Left hindlimb (tissue), 1 donor: ENCODE measurements around the gene C1orf52.
"Not testable (repeated sequence)": the region's sequence is repeated elsewhere in the genome, so short reads cannot be mapped to it uniquely, and the experiment has no call there.

Experiments
- DNase-seq: peaks from one replicate; pipeline ENCODE4 v3.0.0-alpha.2; 2018

Gene C1orf52

GRCh38 chr1:85277802-85278201, 18.3 kb upstream of the C1orf52 start:
- no peak for DNase-seq

GRCh38 chr1:85276978-85277639, 17.6 kb upstream of the C1orf52 start:
- DNase-seq = no peak

DNA sequence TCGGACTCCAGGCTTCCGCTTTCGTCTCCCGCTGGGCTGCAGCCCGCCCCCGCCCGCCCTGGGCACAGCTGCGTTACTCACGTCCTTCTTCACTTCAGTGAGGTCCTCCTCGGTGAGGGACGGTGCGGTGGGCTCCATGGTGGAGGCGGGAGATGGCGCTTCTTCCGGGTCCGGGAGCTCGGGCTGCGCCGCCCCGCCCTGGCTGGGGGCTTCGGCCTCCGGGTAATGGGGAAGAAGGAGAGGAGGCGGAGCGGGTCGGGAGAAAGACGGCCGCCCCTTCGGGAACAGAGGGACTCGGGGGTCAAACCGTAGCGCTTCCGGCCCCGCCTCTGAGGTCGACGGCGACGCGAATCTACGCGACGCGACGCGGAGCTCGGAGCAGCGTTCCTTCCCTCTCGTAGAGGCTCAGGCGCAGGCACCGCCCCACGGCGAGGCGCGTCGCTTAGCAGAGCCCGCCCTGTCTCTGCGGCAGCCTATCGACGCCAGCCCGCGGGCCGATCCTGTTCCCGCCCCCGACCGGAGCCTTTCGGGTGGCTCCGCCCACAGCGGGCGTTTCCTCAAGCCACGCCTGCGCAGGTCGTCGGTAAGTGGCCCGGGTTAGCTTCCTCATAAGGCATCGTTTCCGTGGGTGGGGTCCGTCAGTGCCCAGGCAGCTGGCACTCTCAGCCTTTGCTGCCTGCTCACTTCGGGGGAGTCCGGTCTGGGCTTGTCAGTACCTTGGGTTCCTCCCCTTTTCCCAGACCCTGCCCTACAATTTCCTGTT, 16.9 kb upstream of the C1orf52 start, which contains the start of gene BCL10:
Gene BCL10, minus strand, starts transcription at position 418 of the 763 bp plus-strand sequence. Its CDS starts 280 bp downstream, at position 138.
- DNase-seq = peak; percentile 99

DNA sequence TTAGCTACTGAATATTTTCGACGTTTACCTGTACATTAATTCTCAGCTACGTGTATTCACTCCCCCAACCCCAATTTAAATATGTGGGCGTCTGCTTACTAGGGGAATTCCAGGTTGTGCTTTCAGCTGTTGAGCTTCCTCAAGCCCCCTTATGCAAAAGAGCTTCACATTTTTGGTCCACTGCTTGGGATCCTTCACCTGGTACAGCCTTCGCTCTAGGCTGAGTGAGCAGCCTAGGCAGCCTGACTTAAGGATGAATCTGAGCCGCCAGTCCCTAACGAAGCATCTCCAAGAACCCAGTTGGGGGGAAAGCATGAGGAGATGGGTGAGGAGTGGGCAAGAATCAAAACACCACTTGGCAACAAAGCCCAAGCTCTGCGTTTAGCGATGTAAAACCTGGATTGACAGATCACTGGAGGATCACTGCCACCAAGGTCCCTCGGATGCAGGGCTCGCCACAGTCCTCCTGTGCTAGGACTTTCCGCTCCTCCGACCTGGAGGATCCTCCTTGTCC, 16.3 kb upstream of the C1orf52 start:
- no peak for DNase-seq

- DNase-seq = no peak
These were observed 15.5 kb upstream of the C1orf52 start for GRCh38 chr1:85274969-85275453.

DNA sequence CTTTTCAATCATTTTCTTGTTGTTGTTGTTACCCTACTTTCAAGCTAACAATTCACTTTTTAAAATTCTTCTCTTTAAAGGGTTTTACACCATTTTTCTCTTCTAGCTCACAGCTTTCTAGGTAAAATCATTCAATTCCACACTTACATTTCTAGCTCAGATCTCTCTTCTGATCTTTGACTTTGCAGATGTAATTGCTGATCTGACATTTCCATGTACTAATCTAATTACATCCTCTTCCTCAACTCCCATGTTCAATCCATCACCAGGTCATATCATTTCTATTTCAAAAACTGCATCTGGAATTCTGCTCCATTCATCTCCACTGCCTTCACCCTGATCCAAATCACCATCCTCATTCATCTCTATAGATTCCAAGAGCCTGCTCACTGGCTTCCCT, 13.9 kb upstream of the C1orf52 start:
- DNase-seq = no peak

DNA sequence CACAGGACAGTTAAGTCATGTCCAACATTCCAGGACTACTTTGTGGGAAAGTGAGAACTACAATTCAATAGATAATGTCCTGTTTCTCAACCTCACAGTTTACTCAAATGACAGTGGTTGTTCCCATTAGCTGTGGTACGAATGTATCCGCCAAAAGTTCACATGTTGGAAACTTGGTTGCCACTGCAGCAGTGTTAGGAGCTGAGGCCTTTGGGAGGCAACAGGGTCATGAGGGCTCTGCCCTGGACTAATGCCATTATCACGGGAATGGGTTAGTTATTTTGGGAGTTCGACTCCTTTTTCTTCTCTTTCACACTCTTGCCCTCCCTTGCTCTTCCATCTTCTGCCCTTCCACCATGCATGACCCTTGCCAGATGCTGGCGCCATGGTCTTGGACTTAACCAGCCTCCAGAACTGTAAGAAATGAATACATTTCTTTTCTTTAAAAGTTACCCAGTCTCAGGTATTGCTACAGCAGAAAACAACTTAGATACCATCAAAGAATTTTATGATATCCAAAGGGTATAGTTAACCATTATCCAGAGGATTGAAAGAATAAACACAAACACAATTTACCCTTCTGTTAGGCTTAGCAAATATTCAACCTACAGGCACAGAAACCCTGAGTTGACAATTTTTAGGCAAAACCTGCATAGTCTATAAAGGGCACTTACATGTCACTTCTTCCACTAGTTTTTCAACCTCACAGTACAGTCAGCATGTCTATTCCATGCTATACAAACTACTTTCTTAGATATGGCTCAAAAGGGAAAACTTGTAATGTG, 9.5 kb upstream of the C1orf52 start:
- DNase-seq = no peak

GRCh38 chr1:85267313-85267712, 7.9 kb upstream of the C1orf52 start:
- DNase-seq = no peak

DNA sequence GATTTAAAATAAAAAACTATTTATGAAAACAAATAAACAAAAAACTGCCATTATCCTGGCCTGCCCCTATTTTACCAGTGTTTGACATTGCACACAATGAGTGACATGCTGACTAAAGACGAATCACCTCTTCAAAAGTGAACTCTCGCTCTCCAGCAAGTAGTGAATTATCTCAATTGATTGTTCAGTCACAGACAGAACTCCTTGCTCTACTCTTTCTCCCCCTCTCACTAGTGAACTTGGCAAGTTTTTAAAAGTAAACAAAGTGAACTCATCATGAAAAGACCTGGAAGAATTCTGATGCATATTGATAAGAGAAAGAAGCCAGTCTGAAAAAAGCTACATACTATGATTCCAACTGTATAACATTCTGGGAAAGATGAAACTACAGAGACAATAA, 4.7 kb upstream of the C1orf52 start:
- no peak for DNase-seq

- no peak for DNase-seq
These were observed 3.5 kb upstream of the C1orf52 start for GRCh38 chr1:85262985-85263384.

DNA sequence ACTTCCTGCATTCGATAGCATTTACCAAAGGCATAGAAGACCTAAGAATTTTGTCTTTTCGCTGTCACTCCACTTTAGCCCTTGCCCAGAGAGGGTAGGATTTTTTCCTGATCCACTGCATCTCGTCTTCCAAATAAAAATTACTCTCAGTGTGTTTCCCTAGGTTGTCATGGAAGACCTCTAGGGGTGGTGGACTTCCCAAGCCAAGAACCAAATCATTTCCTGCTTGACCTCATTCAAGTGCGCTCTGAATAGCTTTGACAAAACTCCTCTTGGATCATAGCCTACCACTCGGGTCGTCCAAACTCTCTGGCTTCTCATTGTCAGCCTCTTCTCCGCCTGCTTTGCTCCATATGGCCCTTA, 431 bp upstream of the C1orf52 start:
- peak; percentile 86 for DNase-seq

- DNase-seq = no peak
These were observed 835 bp downstream of the C1orf52 start for GRCh38 chr1:85258536-85259117.

- not testable (repeated sequence) for DNase-seq
These were observed 10.4 kb downstream of the C1orf52 start for GRCh38 chr1:85249042-85249441.

DNA sequence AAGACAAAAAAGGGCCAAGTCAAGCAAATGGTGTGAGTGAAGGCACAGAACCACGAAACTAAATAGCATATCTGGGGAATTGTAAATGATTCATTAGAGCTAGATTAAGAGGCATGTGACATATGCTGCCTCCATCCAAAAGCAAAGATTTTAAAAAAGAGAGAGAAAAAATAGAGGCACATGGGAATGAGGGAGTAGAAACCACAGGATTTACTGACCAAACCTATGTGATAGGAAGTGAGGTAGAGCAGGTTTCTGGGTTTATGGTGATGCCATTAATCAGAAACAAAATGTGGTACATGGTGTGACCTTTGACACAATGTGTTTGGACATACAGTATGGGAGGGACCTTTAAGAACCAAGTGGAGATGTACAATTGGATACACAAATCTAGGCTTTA, 13.6 kb downstream of the C1orf52 start:
- DNase-seq = no peak

- DNase-seq = no peak
These were observed 14.0 kb downstream of the C1orf52 start for GRCh38 chr1:85245456-85245855.

- DNase-seq = peak; percentile 71
These were observed 15.0 kb downstream of the C1orf52 start for GRCh38 chr1:85244271-85245061.

GRCh38 chr1:85243372-85243771, 16.1 kb downstream of the C1orf52 start:
- DNase-seq = no peak

DNA sequence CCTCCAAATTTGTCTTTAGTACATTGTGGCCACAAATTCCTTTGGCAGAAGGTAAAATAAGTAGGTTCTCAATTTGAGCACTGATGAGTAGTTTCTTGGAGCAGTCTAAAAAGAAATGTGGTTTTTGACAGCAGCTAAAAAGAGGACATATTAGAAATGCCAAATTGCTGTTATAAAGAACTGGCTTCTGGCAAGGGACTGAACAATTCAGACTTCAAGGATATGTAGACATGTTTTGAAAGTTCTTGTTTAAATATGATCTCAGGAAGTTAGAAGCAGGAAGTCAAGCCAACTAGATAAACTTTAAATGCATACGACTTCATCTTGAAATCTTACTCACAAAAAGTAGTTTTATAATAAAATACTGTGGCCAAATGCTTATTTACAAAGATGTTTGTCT, 18.8 kb downstream of the C1orf52 start:
- no peak for DNase-seq

- DNase-seq = no peak
These were observed 19.3 kb downstream of the C1orf52 start for GRCh38 chr1:85240174-85240601.

DNA sequence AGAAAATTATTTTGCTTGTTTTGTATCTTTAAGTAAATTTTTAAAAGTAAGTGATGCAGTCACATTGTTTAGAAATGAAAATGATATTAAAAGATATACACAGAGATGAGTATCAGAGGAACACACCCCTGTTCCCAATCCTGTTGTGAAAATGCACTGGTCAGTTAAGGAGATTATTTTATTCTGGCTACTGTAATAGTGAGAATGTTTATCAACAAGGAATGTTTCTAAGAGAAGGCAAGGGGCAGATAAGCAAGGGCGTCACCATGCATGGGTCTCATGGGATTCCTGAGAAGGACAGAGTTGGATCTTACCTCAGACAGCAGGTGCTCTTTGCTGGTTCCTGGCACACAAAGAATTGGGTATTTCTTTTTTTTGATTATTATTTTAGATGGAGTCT, 21.8 kb downstream of the C1orf52 start:
- no peak for DNase-seq

- DNase-seq = no peak
These were observed 29.0 kb downstream of the C1orf52 start for GRCh38 chr1:85230305-85230977.
